Right renal cortex interstitium (tissue), 3 donors: Measurements from ENCODE around the gene VWA1. TPM values are rescaled to one million over a fixed set of nuclear protein-coding genes. Genes with fewer than 3 reads are reported as not detected.
"Not testable (repeated sequence)": the region's sequence is repeated elsewhere in the genome, so short reads cannot be mapped to it uniquely, and the experiment has no call there.

ENCODE experiments used
- DNase-seq, 3 donors: peaks; one replicate each; pipeline ENCODE4 v3.0.0-alpha.2; 2013; ENCODE audit warnings: low read depth in 3 of 3, low spot score in 2 of 3
- polyA plus RNA-seq, 3 donors: library from polyadenylated mRNA; unstranded; fragments of 120-200 nt; gene quantifications; one replicate each; pipeline ENCODE4 v1.2.1, GENCODE V29; 2013; ENCODE audit not compliant: insufficient read length in 3 of 3

Gene VWA1
- polyA plus RNA-seq, 3 donors: 39.8 to 52.7 (median 48.0) TPM

DNA sequence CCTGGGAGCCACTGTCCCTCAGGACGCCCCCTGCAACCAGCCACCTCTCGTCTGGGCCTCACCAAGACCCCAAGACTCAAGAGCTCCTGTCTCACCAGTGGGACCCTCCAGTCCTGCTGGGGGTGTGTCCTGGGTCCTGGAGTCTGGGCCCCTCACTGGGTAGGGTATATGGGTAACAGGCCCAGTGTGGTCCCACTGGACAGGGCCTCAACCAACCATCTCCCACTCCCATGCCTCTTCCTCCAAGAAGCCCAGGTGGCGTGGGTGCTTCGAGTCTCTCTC, 725 bp upstream of the VWA1 start:
- DNase-seq: no peak

DNA sequence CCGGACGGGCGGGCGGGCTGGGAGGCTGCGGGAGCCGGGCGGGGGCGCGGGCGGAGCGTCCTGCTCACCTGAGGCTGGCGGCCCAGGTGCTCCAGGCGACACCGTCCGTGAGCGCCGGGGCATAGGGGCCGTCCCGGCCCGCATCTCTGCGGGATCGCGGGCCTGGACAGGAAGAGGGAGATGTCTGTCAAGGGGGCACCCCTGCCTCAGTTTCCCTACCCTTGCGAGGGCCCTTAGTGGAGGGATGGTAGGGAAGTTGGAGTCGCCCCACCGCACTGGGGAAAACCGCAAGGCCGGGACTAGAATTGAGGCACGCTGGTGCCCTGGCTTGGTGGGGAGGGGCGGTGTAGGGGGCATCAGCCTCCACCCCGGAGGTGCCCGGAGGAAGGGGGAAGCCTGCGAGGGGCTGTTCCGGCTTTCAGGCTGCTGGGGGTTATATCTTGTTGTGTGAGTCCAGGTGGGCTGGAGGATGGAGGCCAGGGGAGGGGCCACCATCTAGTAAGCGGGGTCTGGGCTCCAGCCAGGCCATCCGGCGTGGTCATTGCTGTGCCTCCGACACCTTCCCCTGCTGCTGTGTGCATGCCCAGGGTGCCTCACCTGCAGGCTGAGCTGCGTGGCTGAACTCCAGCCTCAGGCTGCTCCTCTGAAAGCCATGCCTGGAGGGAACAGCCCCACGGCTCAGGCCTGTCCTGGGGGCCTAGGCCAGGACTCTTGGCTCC, 580 bp downstream of the VWA1 start:
- DNase-seq: no peak

DNA sequence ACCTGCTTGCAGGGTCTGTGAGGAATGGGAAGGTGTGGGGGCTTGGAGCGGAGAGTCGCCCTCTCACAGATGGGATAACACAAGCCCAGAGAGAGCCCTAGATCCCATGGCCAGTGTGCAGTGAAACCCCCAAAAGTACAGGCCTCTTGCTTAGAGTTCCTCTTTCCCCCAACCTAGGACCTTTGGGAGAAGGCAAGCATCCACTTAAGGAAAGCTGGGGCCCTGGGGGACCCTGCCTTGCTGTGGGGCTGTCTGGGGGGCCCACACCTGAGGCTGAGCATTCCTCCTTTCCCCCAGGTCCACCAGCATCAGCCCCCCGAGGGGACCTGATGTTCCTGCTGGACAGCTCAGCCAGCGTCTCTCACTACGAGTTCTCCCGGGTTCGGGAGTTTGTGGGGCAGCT, 1.1 kb downstream of the VWA1 start:
- no peak for DNase-seq

DNA sequence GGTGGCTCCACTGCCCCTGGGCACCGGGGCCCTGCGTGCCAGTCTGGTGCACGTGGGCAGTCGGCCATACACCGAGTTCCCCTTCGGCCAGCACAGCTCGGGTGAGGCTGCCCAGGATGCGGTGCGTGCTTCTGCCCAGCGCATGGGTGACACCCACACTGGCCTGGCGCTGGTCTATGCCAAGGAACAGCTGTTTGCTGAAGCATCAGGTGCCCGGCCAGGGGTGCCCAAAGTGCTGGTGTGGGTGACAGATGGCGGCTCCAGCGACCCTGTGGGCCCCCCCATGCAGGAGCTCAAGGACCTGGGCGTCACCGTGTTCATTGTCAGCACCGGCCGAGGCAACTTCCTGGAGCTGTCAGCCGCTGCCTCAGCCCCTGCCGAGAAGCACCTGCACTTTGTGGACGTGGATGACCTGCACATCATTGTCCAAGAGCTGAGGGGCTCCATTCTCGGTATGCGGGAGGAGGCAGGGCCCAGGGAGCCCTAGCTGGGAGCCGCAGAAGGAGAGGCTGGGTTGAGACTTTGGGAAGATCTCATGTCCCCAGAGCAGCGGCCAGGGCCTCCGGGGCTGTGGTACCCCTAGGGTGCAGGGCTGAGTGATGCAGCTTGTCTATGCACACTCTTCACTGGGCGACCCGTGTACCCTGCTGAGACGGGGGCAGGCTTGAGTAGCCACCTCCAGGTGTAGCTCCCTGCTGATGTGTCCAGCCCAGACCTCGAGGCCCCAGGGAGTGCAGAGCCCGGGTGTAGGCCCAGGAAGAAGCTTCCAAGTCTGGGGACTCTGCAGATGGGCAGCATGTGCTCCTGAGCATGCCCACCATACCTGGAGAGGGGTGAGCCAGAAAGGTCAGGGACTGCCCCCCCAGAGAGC, 1.8 kb downstream of the VWA1 start:
- DNase-seq: no peak

- DNase-seq: no peak
Observed at GRCh38 chr1:1437904-1438376, 2.5 kb downstream of the VWA1 start.

GRCh38 chr1:1438531-1439381, 3.3 kb downstream of the VWA1 start:
- DNase-seq: no peak

DNA sequence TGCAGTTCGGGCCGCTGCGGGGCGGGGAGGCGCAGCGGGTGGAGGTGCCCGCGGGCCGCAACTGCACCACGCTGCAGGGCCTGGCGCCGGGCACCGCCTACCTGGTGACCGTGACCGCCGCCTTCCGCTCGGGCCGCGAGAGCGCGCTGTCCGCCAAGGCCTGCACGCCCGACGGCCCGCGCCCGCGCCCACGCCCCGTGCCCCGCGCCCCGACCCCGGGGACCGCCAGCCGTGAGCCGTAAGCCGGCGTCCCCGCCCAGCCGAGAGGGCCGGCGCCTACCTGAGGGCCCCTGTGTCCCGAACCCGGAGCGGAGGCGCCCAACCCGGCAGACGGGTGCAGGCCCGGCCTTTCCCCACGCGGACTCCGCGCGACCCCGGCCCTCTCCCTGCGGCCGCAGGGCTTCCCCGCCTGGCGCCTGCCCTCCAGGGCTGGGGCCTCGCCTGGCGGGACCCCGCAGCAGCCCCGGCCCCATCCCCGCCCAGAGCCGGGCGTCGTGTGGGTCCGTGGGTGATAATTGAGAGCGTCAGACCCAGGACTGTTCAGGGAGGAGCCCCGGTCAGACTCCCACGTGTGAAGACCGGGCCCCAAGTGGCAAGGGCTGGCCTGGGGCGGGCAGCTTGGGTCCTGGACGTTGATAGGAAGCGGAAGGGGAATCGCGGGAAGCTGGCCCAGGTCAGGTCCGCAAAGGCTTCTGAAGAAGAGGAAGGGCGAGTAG, 4.2 kb downstream of the VWA1 start:
- DNase-seq: no peak

- no peak for DNase-seq
Observed at GRCh38 chr1:1440262-1441001, 4.9 kb downstream of the VWA1 start.

DNA sequence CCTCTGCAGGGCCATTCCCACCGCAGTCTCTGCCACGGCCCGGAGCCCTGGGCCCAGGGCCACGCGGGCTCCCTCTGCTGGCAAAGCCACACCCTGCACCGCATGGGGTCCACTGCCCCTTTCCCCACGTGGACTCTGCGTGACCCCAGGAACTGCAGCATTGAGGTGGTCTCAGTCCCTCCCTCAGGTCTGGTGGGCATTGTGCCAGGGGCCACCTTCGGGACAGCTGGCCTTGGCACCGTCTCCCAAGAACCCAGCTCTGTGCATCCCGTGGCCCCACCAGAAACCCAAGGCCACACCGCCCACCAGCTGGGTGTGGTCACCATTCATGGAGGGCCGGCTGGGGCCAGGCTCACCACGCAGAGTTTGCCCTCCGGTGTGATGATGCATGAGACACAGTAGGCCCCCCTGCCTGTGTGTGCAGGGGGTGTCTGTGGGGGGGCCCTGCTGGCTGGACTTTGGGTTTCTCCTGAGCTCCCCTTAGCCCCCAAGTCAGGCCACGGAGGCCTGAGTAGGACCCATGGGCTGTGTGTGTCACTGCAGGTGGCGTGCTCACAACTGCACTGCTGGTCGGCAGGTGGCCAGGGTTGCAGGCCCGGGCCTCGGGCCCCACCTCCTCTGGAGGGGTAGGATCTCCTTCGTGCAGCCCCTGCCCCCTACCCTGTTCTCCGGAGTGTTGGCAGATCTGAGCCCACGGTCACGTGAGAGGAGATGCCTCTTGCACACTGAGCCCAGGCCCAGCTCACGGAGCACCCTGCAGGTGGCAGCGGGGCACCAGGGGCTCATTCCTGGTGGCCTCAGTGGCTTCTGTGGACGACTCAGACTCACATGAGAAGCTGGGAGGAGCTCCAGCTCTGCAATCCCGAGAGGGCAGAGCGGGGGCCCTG, 5.8 kb downstream of the VWA1 start:
- DNase-seq: no peak

- DNase-seq: no peak
Observed at GRCh38 chr1:1442069-1442770, 6.7 kb downstream of the VWA1 start.

GRCh38 chr1:1446631-1447030, 11.1 kb downstream of the VWA1 start:
- DNase-seq: not testable (repeated sequence)

GRCh38 chr1:1449099-1449739, 13.7 kb downstream of the VWA1 start, which contains the start of gene ATAD3C:
ATAD3C (plus strand) TSS chr1:1449689; CDS start chr1:1450684, 995 bp downstream.
- DNase-seq: no peak

- DNase-seq: not testable (repeated sequence)
Observed at GRCh38 chr1:1450616-1451015, 15.1 kb downstream of the VWA1 start.

GRCh38 chr1:1451696-1452364, 16.3 kb downstream of the VWA1 start:
- no peak for DNase-seq

GRCh38 chr1:1452365-1452739, 16.9 kb downstream of the VWA1 start:
- DNase-seq: not testable (repeated sequence)

- DNase-seq: no peak
Observed at GRCh38 chr1:1452882-1453281, 17.4 kb downstream of the VWA1 start.
